Germinal center (tissue), 1 donor: ENCODE measurements around the gene LRIG1.

Experiments
- DNase-seq: peaks from one replicate; pipeline ENCODE4 v3.0.0; 2012; ENCODE audit warnings: mixed read lengths, low spot score

The LRIG1 gene, protein sequence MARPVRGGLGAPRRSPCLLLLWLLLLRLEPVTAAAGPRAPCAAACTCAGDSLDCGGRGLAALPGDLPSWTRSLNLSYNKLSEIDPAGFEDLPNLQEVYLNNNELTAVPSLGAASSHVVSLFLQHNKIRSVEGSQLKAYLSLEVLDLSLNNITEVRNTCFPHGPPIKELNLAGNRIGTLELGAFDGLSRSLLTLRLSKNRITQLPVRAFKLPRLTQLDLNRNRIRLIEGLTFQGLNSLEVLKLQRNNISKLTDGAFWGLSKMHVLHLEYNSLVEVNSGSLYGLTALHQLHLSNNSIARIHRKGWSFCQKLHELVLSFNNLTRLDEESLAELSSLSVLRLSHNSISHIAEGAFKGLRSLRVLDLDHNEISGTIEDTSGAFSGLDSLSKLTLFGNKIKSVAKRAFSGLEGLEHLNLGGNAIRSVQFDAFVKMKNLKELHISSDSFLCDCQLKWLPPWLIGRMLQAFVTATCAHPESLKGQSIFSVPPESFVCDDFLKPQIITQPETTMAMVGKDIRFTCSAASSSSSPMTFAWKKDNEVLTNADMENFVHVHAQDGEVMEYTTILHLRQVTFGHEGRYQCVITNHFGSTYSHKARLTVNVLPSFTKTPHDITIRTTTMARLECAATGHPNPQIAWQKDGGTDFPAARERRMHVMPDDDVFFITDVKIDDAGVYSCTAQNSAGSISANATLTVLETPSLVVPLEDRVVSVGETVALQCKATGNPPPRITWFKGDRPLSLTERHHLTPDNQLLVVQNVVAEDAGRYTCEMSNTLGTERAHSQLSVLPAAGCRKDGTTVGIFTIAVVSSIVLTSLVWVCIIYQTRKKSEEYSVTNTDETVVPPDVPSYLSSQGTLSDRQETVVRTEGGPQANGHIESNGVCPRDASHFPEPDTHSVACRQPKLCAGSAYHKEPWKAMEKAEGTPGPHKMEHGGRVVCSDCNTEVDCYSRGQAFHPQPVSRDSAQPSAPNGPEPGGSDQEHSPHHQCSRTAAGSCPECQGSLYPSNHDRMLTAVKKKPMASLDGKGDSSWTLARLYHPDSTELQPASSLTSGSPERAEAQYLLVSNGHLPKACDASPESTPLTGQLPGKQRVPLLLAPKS

GRCh38 chr3:66500576-66501482, at the start of gene LRIG1:
Gene LRIG1 (minus strand): TSS chr3:66501022. CDS start chr3:66500407, 615 bp downstream.
- DNase-seq = peak; percentile 97

DNA sequence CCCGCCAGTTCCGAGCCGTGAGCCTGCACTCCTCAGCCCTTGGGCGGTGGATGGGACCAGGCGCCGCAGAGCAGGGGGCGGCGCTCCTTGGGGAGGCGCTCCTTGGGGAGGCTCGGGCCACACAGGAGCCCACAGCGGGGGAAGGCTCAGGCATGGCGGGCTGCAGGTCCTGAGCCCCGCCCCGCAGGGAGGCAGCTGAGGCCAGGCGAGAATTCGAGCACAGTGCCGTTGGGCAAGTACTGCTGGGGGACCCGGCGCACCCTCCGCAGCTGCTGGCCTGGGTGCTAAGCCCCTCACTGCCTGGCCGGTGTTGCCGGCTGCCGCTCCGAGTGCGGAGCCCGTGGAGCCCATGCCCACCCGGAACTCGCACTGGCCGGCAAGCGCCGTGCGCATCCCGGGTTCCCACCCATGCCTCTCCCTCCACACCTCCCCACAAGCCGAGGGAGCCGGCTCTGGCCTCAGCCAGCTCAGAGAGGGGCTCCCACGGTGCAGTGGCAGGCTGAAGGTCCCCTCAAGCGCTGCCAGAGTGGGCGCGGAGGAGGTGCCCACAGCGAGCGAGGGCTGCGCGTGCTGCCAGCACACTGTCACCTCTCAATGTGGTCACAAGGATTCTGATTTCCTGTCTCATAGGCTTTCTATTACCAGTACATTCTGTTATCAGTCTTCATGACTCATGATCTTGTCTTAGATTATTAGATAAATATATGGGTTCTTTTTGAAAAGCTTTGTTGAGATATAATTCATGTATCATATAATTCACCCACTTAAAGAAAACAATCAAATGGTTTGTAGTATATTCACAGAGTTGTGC, 44.0 kb upstream of the LRIG1 start:
- no peak for DNase-seq

DNA sequence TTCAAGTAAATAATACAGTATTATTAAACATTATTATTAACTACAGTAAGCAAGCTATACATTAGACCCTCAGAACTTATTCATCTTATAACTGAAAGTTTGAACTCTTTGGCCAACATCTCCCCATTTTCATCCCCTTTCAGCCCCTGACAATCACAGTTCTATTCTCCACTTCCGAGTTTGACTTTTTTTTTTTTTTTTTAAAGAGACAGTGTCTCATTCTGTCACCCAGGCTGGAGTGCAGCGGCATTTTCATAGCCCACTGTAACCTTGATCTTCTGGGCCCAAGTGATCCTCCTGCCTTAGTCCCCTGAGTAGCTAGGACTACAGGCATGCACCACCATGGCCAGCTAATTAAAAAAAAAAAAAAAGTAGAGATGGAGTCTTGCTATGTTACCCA, 41.3 kb upstream of the LRIG1 start:
- DNase-seq = no peak

DNA sequence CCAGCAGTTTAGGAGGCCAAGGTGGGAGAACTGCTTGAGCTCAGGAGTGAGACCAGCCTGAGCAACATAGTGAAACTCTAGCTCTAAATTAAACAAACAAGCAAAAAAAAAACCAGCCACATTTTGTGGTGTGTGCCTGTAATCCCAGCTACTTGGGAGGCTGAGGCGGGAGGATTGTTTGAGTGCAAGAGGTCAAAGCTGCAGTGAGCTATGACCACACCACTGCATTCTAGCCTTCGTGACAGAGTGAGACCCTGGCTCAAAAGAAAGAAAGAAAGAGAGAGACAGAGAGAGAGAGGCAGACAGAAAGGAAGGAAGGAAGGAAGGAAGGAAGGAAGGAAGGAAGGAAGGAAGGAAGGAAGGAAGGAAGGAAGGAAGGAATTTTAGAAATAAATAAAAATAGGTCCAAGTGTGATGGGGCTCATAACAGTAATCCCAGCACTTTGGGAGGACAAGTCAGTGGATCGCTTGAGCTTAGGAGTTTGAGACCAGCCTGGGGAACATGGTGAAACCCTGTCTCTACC, 38.7 kb upstream of the LRIG1 start:
- no peak for DNase-seq

DNA sequence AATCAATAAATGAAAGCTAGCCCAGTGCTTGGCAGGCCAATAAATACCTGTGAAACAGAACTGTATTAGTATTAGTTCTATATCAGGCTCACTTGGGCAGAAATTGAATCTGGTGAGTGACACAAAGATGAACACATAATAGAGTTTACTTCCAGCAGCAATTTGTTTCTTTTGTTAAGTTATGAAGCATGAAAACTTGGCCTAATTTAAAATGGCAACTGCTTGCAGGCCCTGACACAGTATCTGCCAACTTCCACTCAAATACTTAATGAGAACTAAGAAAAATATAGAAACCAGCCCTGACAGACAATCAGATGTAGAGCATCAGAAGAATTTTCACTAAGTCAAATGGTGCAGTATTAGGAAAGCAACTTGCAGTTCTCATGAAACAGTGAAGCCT, 37.6 kb upstream of the LRIG1 start:
- DNase-seq = no peak

DNA sequence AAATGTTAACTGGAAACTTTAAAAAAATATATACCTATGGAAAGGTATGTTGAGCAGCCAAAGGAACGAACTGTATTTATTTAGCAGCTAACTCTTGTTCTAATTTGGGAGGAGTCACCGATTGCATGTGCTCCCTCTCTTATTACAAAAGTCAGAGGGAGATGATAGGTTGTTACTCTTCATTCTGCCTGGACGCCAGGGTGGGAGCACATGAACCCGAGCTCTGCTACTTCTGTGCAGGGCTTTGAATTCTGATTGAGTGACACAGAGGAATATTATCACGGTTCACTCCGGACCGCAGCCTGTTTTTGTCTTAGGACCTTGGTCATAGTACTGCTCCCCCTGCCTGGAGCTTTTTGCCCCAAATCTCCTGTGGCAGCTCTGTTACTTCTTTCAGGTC, 36.9 kb upstream of the LRIG1 start:
- no peak for DNase-seq

DNA sequence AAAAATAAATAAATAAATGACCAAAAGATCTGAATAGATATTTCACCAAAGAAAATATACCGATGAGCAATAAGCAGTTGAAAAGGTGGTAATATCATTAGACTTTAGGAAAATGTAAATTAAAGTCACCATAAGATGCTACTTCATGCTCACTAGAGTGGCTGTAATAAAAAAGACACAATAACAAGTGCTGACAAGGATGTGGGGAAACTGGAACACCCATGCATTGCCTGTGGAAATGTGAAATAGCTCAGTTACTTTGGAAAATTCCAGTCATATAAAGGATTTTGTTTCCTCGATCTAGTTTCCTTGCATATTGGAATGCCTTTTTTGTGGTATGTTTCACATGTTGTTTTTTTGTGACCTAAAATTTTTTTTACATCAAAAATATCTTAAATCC, 36.0 kb upstream of the LRIG1 start:
- no peak for DNase-seq

DNA sequence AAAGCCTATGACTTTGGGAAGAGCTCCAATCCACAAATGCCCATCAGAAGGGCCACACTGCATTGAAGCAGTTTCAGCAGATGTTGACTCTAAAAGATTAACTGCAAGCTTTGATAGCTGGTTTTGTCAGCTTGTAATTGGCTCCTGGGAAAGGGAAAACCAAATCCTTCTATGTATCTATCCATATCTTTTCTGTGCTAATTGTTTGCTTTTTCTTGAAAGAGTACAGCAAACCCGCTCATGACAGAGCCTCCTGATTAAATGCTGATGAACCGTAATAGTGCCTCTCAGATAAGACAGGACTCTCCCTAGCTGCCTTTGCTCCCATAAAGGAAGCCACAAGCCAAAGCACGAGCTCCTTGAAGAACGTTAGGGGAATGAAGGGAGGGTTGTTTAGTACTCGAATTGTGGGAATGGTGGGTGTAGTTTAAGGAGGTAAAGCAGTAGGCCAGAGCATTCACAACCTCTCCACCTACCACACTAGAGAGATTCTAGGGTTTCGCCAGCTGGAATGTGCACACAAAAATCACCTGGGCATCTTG, 33.6 kb upstream of the LRIG1 start:
- DNase-seq = no peak

GRCh38 chr3:66532613-66533012, 31.8 kb upstream of the LRIG1 start:
- DNase-seq = no peak

GRCh38 chr3:66532160-66532587, 31.4 kb upstream of the LRIG1 start:
- DNase-seq = no peak

DNA sequence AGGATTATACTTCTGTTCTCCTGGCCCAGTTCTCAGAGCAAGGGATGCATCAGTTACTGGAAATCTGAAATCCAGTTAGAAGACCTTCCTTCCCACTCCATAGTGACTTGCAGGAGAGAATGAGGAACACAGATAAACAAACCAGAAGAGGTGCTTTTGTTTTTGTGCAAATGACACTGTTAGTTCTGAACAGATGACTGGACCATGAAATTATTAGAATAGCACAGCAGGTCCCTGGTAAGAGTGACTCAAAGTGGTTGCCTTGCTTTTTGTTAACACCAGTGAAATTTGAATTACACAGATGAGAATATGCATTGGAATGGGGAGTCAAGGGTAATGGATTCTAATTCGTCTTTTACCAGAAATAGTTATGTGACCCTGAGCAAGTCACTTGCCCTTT, 30.4 kb upstream of the LRIG1 start:
- DNase-seq = peak; percentile 19

DNA sequence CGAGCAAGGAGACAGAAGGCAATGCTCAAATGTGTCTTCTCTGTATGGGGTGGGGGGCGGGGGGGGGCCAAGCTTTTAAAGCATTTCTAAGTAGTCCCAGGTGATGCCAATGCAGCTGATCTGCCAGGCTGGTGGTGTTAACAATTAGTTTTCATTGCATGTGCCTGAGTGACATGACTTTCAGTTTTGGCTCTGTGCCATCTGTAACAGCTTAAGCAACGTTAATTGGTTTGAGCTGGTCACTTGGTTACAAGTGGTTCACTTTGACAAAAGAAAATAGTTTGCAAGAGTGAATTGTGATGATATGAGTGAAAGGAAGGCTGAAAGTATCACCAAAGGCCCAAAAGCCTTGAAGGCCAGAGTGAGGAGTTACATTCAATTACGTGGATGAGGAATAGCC, 26.4 kb upstream of the LRIG1 start:
- no peak for DNase-seq

- DNase-seq = no peak
These were observed 24.9 kb upstream of the LRIG1 start for GRCh38 chr3:66525771-66526170.

GRCh38 chr3:66520724-66521123, 19.9 kb upstream of the LRIG1 start:
- no peak for DNase-seq

GRCh38 chr3:66518644-66519043, 17.8 kb upstream of the LRIG1 start:
- no peak for DNase-seq

DNA sequence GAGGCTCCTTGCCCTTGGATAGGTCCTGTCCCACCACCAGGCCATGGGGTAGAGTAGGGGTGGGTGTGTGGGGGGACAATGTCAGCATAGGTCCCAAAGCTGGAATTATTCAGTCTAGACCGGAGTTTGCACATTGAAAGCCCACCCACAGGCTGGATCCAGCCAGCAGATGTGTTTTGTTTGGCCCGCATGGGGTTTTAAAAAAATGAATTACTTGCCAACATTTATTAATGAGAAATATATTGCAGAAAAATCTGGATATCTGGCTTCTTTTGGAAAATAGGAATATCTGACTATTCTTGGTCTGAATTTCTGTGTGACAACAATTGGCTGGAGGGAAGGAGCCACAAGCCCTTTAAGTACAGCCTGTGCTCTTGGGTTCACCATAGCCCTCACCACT, 17.3 kb upstream of the LRIG1 start:
- DNase-seq = no peak

DNA sequence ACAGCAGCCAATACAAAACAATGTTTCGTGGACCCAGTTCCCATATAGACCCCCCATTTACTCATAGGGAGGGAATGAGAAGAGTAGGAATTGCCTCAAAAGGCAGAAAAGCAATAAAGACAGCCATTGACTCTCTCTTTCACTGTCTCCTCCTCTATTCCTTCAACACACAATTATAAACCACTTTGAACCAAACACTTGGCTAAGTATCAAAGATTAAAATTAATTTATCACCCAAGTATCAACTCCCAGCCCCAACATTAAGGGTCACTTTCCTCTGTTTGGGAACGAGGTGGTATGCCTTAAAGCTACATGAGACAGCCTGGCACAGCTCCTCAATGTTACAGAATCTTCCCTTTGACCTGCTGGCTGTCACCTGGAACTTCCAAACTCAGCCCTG, 16.4 kb upstream of the LRIG1 start:
- DNase-seq = no peak

GRCh38 chr3:66508461-66508860, 7.6 kb upstream of the LRIG1 start:
- DNase-seq = no peak

DNA sequence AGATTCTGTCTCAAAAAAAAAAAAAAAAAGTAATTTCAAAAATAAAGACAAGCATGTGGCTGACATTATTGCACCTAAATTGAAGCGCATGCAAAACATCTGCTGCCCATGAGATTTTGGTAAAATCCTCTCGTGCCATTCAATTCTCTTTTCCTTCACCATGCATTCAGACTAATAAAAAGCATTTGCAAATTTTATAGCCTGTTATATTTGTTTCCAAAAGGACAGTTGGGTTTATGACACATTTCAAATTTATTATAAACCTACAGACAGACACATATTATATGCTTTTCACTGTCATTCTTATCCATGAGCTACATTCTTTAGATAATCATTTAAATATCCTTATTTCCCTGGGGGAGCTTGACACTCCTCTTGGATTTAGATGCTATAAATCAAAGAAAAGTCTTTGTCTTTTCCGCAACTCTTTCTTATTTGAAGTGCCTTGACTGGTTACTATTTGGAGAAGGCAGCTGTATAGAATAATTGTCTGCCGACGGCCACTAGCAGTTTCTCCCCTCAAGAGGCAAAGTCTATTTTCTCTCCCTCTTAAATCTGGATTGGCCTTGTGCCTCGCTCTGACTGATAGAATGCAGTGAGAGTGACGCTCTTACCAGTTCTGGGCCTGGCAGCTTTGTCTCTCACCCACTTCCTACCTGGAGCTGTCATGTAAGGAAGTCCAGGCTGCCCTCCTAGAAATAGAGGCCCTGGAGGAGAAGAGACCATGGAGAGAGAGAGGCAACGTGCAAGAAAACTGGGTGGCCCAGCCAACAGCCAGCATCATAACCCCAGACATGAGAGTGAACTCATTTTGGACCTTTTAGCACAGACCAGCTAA, 6.8 kb upstream of the LRIG1 start:
- no peak for DNase-seq
